Epithelial cell of prostate (primary cell): ENCODE results near the gene NPAS3.

Source experiments
- DNase-seq: peaks from one replicate; pipeline ENCODE4 v3.0.0-alpha.2; 2011; ENCODE audit warnings: low read depth, low spot score
- H3K27ac ChIP-seq: fragments of 450-650 bp; 2 replicates; pipeline ENCODE4 v1.5.1; 2017; ENCODE audit warnings: mild to moderate bottlenecking

NPAS3 gene

DNA sequence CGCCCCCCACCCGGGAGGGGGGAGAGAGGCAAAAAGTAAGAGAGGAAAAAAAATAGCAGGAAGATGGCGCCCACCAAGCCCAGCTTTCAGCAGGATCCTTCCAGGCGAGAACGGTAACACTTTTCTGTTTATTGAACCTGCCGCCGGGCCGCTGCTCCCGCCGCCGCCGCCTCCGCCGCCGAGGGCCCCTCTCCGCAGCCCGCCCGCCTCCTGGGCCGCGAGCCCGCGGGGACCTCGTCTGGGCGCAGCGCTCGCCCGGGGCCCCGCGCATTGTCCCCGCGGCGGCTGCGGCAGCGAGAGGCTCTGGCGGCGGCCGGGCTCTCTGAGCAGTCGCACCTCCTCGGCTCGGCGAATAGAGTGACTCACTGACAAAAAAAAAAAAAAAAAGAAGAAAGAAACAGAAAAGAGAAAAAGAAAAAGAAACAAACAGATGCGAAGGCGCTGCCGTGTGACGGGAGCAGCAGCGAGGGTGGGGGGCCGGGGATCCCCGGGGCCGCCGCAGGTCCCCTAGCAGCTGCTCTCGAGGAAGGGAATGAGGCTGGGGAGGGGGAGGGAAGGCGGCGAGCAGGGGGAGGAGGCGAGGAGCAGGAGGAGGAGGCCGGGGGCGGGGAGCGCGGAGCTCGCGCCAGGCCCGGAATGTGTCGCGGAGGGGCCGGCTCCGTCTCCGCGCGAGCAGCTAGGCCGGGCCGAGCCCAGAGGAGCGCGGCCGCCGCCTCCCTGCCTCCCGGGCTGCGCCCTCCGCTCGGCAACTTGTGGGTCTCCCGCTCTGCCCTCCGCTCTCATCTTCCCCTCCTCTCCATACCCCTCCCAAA lies 781 bp downstream of the NPAS3 start:
- H3K27ac ChIP-seq: no peak overlapping the region
- no peak for DNase-seq

DNA sequence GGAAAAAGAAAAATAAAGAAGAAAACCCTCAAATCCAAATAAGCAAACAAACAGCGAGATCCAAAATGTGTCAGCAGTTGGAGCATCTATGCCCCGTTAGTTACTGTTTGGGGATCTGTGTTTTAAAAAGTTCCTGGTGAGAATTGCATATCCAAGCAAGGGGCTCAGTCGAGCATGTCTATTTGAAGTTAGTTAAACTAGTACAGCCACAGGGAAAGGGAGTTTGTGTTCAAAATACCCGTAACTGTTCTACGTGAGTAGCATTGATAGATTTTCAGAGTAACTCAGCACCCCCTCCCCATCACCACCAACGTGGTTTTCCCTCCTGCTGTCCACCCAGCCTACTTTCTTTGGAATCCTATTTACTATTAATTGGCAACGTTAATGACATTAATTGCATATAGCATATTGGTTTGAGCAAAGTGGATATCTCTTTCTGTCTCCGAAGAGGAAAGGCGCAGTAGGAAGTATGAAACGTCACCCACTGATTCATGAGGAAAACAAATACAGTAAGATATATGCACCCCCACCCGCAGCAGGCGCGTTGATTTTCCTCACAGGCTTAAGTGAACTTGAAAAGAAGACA lies 1.5 kb downstream of the NPAS3 start:
- H3K27ac ChIP-seq: no peak overlapping the region
- no peak for DNase-seq

DNA sequence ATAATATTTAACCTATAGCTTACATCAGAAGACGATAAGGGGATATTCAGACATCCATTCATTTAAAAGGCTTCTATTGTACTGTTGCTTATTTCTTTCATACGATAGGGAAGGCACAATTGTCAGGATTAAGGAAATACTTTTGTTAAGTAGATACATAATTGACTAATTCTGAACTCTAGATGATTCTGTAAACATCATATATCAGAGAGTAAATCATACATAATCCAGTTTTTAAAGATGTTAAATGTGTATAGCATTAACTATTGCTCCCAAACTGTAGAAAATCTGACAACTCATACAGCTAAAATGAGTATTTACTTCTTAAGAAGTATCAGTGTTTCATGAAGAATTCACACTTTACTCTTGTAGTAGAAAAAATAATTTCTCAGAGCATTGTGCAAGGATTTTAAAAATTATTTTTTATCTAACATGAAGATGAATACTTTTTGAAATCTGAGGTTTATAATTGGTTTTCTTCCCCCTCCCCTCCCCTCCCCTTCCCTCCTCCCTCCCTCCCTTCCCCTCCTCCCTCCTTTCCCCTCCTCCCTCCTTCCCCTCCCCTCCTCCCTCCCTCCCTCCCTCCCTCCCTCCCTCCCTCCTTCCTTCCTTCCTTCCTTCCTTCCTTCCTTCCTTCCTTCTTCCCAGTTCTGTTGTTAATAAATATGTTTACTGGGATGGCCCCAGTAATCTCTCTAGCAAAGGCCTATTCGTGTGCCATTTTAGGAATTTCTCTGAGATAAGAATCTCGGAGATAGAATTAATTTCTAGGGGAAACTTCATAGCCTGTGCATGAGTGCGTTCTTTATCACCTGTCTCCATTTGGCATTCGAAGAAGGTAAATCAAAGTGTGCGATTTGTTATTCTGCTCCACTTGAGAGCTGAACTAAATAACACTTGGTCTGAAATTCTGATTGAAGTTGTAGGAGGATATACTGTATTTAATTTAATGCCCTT lies 2.3 kb downstream of the NPAS3 start:
- no peak overlapping the region for H3K27ac ChIP-seq
- DNase-seq: no peak

DNA sequence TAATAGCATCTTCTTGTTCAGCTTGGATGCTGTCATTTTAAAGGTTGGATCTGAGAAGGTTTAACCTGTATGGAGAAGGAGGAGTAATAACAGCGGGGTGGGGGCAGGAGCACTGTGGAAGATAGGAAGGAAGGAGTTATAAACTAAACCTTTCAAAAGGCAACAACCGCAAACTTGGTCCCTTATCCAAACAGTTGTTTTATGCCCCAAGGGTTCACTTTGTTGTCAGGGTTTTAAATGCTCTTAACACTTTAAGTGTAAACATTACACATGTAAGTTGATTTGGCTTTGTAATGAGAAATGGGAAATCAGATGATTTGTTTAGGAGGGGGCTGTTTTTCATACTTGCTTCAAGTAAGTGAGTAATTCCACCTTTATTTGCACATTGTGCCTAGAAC lies 3.0 kb downstream of the NPAS3 start:
- no peak for DNase-seq
- no peak overlapping the region for H3K27ac ChIP-seq

DNA sequence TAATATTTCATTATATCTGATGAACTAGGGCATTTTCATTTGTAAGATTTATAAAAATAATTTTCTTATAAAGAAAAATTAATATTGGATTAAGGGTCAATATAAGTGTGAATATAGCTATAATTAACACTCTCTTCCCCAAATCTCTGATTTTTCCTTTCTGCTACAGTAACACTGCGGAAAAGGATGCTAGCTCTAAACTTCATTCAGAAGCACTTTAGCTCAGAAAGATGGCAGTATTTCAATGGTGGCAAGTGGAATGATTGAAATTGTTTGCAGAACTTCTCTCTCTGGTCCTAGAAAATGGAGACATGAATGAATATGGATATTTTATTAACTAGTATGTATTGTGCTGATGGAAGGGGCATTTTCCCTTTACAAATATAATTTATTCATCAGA lies 8.4 kb downstream of the NPAS3 start:
- H3K27ac ChIP-seq: no peak overlapping the region
- DNase-seq: no peak

DNA sequence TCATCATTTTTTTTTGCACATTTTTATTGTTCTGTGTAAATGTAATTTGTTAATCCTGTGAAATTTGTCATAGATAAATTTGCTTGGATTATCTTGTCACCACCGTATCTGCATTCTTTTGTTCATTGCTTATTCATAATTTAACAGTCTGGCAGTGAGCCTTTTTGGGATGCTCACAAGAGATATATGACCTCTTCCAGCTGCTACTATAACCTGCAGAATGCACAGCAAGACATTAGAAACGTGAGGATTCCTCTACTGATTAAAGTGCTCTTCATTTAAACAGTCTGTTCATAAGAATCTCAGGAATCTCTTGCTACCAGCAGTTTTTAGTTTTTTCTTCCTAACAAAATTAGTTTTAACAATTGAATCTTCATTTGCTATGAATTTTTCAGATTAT lies 9.1 kb downstream of the NPAS3 start:
- DNase-seq: no peak
- no peak overlapping the region for H3K27ac ChIP-seq

DNA sequence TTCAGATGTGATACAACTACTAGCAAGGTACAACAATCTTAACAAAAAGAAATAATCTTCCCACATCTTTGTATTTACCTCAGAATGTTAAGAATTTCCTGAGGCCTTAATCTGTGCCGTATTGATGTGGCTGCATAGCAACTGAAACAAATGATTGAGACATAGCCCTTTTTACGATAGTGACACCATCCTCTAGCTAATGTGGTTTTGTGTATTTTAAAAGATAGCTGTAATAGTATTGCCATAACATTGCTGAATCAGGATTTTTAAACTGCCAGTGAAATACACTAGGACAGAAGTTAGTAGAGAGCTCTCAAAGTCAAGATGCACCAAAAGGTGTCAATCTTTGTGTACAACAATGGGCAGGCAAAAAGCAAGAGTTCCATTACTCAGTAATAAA lies 11.9 kb downstream of the NPAS3 start:
- no peak overlapping the region for H3K27ac ChIP-seq
- DNase-seq: no peak

DNA sequence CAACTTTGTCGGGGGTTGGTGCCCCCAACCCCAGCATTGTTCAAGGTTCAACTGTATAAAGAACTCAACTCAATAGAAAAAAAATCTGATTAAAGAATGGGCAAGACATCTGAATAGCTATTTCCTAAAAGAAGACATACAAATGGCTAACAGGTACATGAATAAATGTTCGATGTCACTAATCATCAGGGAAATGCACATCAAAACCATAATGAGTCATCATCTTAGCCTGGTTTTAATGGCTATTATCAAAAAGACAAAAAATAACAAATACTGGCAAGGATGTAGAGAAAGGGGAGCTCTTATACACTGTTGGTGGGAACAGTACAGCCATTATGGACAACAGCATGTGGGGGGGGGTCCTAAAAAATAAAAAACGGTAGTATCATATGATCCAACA lies 28.7 kb downstream of the NPAS3 start:
- no peak for DNase-seq
- H3K27ac ChIP-seq: no peak overlapping the region

DNA sequence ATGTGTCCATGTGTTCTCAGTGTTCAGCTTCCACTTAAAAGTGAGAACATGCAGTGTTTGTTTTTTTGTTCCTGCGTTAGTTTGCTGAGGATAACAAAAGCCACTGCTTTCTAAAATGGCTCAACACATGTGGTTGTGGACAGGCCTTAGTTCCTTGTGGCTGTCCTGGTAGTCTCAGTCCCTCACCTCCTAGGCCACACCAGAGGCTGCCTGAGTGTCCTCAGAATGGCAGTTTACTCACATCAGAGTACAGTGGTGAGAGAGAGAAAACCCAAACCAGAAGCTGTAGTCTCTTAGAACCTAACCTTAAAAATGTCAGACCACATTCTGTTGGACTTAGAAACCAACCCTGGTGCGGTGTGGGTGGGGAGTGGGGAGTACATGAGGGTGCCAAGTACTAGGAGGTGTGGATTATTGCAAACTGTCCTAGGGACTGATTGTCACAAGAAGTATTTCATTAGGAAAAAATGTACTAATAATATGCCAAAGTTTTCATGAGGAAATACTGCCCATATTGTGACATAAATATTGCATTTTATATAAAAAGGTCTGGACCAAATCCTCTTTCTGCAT lies 30.4 kb downstream of the NPAS3 start:
- H3K27ac ChIP-seq: no peak overlapping the region
- no peak for DNase-seq

DNA sequence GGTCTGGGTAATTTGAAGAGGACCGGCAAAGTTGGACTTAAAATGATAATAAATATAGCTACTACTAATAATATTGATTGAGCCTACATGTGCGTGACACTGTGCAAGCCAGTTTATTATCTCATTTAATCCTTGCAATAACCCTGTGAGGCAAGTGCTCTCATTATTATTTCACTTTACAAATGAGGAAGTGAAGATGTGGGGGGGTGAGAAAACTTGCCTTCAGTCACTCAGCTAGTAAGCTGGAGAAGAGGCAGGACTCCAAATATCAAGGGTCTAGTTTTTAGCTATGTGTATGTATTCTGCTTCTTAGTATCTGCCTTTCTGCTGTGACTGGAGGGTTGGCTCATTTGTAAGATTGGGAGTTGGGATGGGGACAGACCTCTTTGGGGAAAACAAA lies 39.2 kb downstream of the NPAS3 start:
- no peak overlapping the region for H3K27ac ChIP-seq
- DNase-seq: no peak

DNA sequence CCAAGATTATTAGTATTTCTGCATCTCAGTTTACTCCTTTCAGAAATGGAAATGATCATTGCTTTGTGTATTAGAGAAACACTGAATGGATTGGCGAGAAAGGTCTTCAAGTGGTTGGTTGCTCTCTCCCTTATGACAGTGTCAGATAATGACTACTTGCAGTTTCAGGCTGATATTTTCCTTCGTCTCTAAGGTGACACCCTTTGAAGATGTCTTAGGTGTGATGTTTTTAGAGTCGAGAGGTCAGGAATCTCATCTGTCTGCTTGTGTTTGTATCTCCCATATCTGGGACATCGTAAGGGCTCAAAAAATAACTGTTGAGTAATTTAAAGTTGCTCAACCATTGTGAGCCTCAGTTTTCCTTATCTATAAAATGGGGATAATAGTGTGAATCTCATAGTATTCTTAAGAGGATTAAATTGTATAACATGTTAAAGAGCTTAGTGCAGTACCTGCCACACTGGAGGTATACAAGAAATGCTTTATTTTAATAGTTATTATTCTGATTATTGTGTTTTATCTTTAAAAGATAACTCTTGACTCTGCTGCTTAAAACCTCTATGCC lies 40.1 kb downstream of the NPAS3 start:
- no peak for DNase-seq
- no peak overlapping the region for H3K27ac ChIP-seq

DNA sequence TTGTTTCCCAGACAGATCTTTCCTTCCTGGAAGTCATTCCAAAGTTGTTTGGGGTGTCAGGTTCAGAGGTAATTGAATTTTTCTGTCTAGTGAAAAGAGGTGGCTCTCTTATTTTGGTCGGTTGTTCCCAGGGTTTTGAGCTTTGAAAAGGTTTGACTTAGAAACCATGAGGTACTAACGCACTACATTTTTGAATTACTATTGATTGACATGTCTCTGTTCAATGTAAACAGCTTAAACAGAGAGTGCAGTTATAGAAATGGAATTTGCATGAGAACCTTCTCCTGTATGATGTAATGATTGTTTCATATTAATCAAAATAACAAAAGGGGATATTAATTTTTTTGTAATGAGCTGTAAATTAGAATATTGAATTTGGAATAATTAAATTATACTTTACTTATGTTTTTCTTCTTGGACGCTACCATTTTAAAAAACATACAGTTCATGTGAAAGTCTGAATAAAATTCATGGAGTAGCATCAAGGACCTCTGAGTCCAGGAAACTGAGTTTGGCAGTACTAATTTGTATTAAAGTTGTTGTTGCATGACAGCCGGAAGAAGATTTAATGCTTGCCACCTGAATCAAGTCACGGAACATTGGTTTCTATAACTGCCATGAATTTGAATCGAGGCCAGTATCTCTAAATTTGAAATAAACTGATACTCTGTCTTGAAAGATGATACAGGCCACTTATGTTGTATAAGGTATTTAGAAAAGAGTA lies 41.7 kb downstream of the NPAS3 start:
- no peak overlapping the region for H3K27ac ChIP-seq
- DNase-seq: no peak

DNA sequence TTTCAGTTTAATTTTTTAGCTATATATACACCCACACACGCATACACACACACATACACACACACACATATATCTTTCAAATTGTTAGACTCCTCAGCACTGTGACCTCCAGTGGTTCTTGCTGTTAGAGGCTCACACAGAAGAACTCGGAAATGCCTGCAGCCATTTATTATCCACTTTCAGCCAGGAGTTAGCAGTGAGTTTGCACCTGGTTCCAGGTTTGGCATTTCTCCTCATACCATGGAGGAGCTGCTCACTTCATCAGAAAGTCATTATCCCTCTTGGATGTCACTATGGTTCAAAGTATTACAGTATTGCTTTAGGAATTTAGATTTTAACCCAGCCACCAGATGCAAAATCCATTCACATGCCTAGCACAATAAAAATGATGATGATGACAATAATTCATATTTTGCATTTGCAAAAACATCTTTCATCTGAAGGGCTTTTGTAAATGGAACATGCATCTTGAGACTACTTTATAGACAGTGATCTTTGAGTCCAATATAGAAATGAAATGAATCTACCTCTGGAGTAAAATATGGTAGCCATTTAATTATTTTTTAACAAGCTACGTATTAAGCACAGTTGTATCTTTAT lies 42.3 kb downstream of the NPAS3 start:
- H3K27ac ChIP-seq: no peak overlapping the region
- DNase-seq: no peak

DNA sequence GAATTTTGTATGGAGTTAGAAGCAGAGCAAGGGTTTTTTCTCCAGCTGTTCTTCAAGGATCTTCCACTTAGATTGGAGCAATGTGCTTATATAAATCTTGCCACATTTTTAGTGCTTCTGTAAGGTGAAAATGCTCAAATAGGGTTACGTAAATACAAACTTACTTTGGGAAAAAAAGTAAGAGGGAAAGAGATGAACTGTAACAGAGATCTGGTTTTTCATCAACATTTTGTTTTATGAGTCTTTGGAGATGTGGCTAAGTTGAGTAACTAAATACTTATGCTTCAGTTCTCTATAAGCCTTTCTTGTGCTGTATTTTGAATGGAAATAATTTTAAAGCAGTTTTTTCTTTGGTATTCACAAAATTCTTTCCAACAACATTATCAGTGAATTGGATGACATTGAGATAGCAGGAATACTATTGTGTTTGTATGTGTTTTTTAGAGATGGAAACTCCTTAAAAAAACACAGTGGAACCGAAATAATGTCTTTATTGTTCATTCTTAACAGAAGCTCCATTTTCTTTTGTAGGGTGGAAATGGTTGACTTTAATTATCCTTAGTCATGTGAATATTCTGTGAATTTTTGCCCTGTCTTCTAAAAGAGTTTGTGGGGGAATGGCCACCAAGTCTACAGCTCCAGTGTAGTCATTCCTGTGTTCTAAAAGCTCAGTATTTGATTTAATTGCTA lies 45.7 kb downstream of the NPAS3 start:
- H3K27ac ChIP-seq: no peak overlapping the region

DNA sequence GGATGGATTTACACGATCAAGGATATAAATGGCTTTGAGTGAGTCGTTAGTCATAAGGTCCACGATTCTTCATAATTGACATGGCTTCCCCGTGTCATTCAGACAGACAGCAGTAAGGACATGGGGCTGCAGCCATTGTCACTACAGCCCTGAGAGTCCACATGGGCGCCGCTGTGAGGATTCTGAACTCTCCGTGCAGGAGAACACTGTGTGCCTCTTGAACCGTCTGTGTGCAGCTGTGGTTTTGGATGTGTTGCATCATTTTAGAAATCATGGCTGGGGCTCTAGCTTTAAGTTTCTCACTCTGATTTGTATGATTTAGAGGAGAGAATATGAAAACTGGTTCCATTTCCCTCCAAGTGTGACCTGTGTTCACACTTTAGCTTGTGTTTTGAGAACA lies 47.2 kb downstream of the NPAS3 start:
- no peak for DNase-seq
- H3K27ac ChIP-seq: no peak overlapping the region

More for the DNA sequence above, 45.7 kb downstream of the NPAS3 start:
- DNase-seq: no peak

DNA sequence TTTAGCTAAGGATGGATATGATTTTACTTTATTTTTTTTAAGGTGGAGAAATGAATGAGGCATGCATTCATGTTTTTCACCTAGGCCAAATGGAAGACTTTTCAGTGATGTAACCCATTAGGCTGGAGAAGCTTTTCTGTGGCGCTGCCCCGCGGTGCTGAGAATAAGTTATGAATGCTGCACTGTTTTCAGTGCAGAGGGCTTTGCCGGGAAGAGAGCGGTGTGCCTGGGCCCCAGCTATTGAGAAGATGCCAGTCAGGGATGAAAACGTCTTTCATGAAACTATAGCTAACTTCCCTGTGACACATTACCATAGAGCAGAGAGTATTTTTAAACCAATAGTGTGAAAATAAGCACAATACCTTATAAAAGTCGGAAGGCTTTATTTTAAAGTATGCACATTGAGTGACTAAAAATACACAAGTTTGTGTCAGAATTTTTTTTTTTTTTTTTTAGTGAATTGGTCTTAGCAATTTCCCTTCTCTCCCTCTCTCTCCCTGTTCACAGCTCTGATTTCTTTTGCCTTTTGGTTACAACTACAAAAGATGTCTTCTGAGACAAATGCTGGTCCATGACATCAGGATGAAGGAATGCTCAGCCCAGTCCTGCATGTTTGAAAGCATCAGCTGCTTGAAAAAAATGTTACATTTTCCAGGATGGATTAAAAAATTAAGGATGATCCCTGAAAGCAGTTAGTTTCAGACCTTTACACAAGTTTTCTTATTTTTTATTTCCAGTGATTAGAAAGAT lies 48.3 kb downstream of the NPAS3 start:
- DNase-seq: no peak
- H3K27ac ChIP-seq: no peak overlapping the region

DNA sequence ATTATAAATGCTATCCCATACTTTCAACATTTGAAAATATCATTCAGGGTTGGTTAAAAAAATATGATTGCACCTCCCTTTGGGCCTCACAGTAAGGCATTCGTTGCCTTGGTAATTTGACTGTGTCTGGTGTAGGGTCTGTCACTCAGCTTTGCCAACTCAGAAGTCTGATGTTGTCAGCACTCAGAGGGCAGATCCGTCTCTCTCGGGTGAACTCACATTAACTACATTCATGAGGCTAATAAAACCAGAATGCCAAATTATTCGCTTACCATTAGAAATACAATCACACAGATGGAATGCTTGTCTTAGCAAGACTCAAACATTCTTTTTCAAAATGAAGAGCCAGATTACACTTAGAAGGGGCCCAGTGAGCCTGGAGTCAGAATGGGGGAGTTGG lies 53.0 kb downstream of the NPAS3 start:
- DNase-seq: no peak

DNA sequence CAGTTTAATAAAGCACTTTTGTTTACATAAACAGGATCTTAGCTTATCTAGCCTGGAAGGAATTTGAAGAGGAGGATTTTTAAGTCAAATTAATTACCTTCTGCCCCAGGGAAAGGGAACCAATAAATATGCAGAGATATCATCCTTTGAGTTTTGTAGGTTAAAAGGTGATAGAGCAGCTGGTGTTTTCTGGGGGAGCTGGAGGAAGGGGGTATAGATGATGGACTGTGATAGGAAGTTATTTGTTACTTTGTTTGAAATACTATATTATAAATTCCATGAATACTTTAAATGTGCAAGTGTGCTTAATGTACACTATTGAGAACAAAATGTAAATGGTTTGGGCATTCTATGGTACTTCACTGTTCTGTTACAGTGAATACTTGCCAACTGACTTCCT lies 55.2 kb downstream of the NPAS3 start:
- no peak for DNase-seq

More for the DNA sequence above, 53.0 kb downstream of the NPAS3 start:
- no peak overlapping the region for H3K27ac ChIP-seq

More for the DNA sequence above, 55.2 kb downstream of the NPAS3 start:
- no peak overlapping the region for H3K27ac ChIP-seq
